GM18907 (cell line): ENCODE results near the gene ERBB2.
"Not testable (repeated sequence)": the region's sequence is repeated elsewhere in the genome, so short reads cannot be mapped to it uniquely, and the experiment has no call there.

Source experiments
- ATAC-seq: cut with Tn5 transposase; IDR thresholded peaks from one replicate; pipeline ENCODE4 v1.9.1; 2021; ENCODE audit warnings: mild to moderate bottlenecking, moderate library complexity; ENCODE audit not compliant: unreplicated experiment

ERBB2 gene

GRCh38 chr17:39742126-39742855, 42.4 kb downstream of the ERBB2 start:
- no peak for ATAC-seq

- ATAC-seq = no peak
Measured at GRCh38 chr17:39742856-39743436, 43.1 kb downstream of the ERBB2 start.

DNA sequence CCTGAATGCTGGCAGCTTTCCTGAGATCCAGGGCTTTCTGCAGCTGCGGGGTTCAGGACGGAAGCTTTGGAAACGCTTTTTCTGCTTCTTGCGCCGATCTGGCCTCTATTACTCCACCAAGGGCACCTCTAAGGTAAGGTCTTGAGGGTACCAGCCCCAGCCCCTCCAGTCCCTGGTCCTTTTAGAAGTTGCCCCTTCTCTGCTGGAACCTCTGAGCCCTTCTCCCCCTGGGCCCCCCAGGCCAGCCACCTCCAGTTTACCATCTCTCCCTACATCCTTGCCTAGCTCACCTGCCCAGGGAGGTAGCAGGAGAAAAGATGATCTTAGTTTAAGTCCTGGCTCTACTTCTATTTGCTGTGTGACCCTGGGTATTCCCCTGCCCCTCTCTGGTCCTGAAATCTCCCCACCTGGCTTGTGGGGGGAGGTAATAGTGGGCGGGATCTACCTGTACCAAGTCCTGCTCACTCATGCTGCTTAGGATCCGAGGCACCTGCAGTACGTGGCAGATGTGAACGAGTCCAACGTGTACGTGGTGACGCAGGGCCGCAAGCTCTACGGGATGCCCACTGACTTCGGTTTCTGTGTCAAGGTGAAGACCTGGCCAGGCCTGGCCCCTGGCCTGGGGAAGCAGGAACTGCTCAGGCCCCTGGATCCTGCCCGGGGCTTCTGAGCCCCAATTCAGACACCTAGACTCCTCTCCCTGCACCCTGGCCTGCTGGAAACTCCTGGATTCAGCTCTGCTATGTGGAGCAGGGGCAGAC, 44.4 kb downstream of the ERBB2 start:
- ATAC-seq = no peak

DNA sequence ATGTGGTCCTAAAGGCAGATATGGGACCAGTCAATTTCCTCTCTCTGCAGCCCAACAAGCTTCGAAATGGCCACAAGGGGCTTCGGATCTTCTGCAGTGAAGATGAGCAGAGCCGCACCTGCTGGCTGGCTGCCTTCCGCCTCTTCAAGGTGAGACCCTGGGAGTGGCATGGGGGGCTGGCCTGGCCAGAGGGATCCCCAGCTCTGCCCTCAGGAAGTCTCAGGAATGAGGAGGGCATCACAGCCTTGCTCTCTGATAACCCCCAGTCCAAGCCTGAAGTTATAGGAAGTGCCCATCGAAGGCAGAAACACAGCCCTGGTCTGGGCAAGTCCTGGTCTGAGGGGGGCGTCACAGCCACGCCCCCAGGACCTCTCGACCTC, 45.0 kb downstream of the ERBB2 start:
- no peak for ATAC-seq

DNA sequence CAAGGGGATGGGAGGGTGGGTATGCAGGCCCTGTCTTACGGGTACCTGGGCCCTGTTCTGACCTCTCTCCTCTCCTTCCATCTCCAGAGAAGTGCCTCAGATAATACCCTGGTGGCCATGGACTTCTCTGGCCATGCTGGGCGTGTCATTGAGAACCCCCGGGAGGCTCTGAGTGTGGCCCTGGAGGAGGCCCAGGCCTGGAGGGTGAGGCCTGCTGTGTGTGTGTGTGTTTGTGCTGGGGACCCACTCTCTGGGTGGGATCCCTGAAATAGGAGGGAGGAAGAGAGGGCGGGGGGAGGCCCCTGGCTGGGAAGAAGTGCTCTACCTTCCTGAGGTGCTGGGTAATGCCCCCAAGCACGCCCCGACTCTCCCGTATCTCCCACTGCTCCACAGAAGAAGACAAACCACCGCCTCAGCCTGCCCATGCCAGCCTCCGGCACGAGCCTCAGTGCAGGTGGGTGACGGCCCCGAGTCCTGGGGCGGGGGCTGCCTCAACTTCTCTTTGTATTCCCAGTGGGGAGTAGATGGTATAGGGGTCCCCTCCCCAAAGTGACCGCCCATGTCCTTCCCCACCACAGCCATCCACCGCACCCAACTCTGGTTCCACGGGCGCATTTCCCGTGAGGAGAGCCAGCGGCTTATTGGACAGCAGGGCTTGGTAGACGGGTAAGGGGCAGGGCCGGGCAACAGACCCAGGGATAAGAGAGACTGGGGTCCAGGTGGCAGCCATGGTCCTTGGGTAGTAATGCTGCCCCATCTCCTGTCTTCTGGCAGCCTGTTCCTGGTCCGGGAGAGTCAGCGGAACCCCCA, 45.7 kb downstream of the ERBB2 start:
- ATAC-seq = no peak

- no peak for ATAC-seq
Measured at GRCh38 chr17:39746145-39746461, 46.2 kb downstream of the ERBB2 start.

- no peak for ATAC-seq
Measured at GRCh38 chr17:39747745-39748144, 47.9 kb downstream of the ERBB2 start.

- not testable (repeated sequence) for ATAC-seq
Measured at GRCh38 chr17:39748444-39749034, 48.7 kb downstream of the ERBB2 start.

DNA sequence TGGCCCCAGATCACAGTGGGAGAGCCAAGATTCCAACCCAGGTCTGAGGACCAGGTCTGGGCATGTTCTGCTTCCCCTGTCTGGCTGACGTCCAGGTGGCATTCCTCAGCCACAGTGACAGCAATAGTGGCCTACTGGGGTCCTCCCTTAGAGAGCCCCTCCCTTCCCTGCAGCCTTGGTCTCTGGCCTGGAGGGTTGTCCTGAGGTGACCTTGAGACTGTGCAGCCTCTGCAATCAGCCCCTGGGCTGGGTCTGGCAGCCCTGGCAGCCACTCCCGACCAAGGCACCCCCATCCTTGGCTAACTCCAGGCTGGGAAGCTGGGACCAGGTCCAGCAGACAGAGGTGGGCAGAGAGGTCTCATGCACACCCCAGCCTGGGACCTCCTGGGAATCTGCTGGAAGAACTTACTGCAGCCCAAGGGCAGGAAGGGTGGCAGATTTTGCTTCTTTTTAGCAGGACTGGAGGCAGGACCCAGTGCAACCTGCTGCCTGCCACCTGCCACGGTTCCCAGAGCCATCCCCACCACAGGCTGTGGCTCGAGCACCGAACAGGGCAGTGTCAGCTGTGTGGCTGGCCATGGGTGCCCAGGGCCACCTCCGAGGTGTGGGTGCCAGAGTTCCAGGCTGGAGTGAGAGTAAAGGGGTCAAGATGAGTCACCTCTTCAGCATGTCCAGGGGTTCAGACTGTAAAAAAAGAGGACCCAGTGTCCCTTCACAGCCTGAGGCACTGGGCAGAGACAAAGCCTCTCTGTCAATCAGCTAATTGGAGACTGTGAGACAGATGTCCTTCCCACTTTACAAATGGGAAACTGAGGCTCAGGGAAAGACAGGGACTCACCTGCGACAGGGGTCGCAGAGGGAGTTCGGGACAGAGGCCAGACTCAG, 50.5 kb downstream of the ERBB2 start:
- no peak for ATAC-seq

GRCh38 chr17:39751016-39751543, 51.2 kb downstream of the ERBB2 start:
- no peak for ATAC-seq

GRCh38 chr17:39751637-39752036, 51.8 kb downstream of the ERBB2 start:
- no peak for ATAC-seq

DNA sequence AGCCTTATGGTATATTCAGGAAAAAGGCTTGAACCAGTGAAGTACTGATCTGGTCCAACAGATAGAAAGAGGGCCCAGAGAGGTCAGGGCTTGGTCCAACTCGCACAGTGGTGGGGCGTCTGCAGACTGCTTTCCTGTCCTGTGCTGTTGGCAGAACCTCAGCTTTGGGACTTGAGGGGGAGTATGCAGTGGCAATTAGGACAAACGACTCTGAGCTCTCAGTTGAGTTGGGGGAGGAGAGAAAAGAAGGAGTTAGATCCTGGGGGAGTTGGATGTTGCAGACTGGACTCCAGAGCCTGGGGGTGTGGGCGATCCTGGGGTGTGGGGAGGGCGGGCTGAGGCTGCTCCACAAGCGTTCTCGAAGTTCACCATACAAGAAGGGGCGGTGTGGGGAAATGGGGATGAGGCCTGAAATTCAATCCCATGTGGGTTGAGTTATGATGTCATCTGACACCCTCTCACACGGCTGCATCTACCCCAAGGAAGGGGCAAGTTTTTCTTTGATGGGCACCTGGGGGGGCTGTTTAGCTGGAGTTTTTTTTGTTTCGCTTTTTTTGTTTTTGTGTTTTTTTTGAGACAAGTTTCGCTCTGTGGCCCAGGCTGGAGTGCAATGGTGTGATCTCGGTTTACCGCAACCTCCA, 52.5 kb downstream of the ERBB2 start:
- ATAC-seq = no peak

GRCh38 chr17:39753514-39754160, 53.8 kb downstream of the ERBB2 start:
- peak; percentile 23 for ATAC-seq

- peak; percentile 59 for ATAC-seq
Measured at GRCh38 chr17:39754161-39754957, 54.5 kb downstream of the ERBB2 start.

DNA sequence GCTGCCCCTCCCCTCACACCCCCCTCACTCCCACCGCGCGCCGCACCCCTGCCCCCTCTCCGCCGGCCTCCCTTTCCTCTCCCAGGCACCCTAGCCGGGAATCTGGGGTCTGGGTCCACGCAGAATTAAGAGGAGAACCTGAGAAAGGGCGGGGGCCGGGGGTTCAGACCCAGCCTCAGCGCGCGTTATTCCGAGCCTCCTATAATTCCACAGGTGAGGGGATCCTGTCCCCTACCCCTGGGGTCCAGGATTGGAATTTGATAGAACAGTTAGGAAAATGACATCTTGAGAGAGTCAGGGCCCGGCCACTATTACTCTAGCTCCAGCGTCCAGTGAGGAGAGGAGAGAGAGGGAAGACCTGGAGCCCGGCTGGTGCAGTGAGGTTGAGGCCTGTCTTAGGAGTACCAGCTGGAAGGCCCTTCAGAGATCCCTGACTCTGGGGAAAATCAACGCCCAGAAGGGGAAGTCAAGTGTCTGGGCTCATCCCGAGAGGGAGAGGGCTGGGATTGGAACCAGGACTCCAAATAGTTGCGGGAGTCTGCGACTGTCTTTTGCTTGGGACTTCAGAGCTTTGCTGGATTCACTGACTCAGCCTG, 55.2 kb downstream of the ERBB2 start:
- no peak for ATAC-seq

DNA sequence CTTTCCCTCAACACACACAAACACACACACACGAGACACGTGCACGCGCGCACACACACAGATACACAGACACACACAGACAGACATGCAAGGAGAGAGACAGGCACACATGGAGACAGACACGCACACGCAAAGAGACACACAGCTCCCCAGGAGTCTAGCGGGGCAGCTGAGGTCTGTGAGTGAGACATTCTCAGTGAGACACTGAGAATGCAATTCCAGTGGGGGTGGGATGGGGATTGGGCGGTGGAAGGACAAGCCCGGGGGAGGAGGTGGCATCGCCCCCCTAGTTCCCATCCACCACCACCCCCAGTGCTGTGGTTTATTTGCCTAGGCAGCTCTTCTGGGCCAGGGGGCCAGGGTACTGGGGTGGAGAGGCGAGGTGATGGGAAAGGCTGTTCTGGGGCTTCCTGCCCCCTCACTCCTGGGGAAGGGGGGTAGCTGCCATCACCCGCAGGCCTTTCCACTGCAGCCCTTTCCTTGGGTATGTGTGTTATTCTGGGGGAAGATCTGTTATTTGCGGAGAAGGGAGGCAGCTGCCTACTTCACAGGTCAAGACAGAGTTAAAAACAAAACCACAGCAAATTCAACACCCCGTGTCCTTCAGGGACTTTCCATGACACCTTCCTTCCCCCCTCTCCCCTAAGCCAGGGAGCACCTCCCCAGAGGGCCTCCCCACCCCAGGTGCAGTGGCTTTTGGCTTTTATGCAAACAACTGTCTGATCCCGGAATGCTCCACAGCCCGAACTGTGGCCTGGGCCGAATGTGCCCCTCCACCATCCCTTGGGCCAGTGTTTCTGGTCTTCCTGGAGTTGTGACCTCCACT, 55.9 kb downstream of the ERBB2 start:
- peak; percentile 29 for ATAC-seq
